Measurements from ENCODE around the gene SNX19.

SNX19 gene

DNA sequence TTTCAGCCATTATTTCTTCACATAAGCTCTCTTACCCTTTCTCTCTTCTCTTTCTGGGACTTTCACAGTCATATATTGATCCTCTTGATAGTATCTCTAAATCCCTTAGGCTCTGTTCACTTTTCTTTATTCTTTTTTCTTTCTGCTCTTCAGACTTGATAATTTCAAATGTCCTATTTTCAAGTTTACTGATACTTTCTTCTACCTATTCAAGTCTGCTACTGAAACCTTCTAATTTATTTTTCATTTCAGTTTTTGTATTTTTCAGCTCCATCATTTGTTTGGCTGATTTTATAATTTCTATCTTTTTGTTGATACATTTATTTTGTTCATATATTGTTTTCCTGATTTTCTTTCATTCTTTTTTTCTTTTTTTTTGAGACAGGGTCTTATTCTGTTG, 79.1 kb downstream of the SNX19 start:
- no peak for TF ChIP-seq CTCF (IDR thresholded peaks at IDR 0.05; ENCODE audit: borderline replicate concordance, insufficient read depth, low read depth, low read length)
- no peak overlapping the region for H3K4me3 ChIP-seq (ENCODE audit: low read depth, low read length)

- no peak for TF ChIP-seq CTCF (IDR thresholded peaks at IDR 0.05; ENCODE audit: borderline replicate concordance, insufficient read depth, low read depth, low read length)
- no peak overlapping the region for H3K4me3 ChIP-seq (ENCODE audit: low read depth, low read length)
Observed at GRCh38 chr11:130834886-130835285, 81.4 kb downstream of the SNX19 start.

DNA sequence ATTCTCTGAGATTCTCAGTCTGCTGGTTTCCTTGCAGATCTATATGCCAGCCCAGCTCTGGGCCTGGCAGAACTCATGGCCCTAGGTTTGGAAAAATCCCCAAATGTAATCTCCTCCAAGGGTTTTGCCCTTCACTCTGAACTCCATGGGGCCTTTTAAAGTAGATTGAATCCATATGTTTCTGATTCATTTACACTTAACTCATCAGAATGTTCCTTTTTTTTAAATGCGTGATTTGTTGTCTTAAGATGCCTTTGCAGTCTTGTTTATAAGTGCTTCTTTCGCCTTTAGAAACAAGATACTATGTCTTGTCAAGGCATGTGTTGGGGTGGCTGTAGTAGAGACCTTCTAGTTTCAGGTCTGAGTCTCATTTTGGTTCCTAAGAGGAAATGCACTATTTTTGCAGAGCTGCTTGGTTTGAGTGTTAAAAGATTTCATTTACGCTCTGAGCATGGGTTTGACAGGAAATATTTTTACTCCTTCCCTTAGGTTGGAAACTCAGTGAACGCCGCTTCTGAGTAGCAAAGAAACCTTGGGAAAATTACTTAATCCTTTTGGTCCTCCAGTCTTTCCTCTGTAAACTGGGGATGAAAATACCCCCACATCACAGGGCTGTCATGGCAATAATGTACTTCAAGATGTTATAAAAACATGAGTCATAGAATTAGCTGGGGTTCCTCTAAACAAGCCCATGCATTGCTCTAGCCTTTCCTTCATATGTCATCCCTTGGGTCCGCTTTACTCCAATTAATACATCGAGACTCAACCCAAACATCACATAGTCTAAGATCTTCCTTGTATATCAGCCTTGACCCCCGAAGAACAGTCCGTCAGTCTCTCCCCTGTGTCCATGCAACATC, 83.5 kb downstream of the SNX19 start:
- no peak for TF ChIP-seq CTCF (IDR thresholded peaks at IDR 0.05; ENCODE audit: borderline replicate concordance, insufficient read depth, low read depth, low read length)
- no peak overlapping the region for H3K4me3 ChIP-seq (ENCODE audit: low read depth, low read length)

DNA sequence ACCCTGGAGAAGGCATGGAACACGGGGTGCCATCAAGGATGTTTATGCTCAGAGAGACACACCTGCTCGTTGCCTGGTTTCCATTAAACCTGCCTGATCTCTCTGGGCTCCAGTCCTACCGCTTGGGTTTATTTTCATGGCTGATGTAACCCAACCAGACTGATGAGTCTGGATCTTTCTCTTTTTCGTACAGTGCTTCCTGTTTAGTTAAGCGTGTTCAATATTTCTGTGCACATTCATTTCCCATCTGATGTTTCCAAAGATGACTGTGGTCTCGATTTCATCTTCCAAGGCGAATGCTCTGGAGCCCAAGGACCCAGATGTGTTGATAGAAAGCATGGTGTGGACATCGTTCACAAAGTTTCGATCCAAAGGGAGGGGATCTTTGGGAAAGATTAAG, 84.3 kb downstream of the SNX19 start:
- no peak for TF ChIP-seq CTCF (IDR thresholded peaks at IDR 0.05; ENCODE audit: borderline replicate concordance, insufficient read depth, low read depth, low read length)
- no peak overlapping the region for H3K4me3 ChIP-seq (ENCODE audit: low read depth, low read length)

- TF ChIP-seq CTCF (IDR thresholded peaks at IDR 0.05; ENCODE audit: borderline replicate concordance, insufficient read depth, low read depth, low read length), result no peak
- no peak overlapping the region for H3K4me3 ChIP-seq (ENCODE audit: low read depth, low read length)
Observed at GRCh38 chr11:130831506-130831905, 84.8 kb downstream of the SNX19 start.

DNA sequence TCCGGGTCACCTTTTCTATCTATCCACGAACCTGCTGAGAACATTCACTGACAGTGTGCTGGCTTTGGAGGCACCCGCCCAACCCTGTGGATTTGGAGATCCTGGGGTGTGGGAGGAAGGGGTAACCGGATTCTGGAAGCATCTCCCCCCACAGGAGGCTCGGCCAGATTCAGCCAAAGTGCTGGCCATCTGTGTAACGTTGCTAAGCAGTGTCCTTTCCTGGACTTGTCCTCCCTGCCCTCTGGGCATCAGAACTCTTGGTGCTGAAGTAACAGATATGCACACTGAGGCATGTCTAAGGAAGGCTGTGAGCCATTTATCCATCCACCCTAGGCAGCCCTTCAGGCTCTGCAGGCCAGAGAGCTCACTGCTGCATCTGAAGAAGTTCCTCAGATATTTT, 85.7 kb downstream of the SNX19 start:
- no peak for TF ChIP-seq CTCF (IDR thresholded peaks at IDR 0.05; ENCODE audit: borderline replicate concordance, insufficient read depth, low read depth, low read length)
- no peak overlapping the region for H3K4me3 ChIP-seq (ENCODE audit: low read depth, low read length)

DNA sequence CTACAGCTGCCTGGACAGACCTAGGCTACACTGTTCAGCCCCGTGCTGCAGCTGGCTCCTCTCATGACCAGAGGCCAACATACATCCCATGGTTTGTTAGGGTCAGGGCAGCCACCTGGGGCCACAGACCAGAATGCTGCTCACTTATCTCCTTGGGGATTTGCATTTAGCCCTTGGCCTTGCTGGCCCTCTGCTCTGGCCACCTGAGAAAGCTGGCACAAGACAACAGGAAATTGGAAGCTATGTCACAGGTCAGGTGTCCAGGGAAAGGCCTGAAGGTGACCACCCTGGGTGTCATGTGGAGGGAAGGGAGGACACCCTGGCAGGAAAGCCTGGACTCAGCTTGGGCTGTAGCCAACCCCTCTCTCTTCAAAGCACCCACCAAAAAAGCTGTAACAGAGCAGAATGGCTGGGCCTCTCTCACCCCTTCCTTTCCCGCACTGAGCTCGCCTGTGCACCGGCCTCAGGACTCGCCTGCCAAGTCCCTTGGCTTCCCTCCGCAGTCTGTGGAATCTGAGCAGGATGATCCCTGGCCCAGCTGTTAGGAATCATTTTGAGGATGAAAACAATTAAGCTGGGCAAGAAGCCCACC, 86.3 kb downstream of the SNX19 start:
- no peak for TF ChIP-seq CTCF (IDR thresholded peaks at IDR 0.05; ENCODE audit: borderline replicate concordance, insufficient read depth, low read depth, low read length)
- no peak overlapping the region for H3K4me3 ChIP-seq (ENCODE audit: low read depth, low read length)

Data from GM12875 (cell line).